ENCODE results near the gene TMEM151A.

TMEM151A gene

DNA sequence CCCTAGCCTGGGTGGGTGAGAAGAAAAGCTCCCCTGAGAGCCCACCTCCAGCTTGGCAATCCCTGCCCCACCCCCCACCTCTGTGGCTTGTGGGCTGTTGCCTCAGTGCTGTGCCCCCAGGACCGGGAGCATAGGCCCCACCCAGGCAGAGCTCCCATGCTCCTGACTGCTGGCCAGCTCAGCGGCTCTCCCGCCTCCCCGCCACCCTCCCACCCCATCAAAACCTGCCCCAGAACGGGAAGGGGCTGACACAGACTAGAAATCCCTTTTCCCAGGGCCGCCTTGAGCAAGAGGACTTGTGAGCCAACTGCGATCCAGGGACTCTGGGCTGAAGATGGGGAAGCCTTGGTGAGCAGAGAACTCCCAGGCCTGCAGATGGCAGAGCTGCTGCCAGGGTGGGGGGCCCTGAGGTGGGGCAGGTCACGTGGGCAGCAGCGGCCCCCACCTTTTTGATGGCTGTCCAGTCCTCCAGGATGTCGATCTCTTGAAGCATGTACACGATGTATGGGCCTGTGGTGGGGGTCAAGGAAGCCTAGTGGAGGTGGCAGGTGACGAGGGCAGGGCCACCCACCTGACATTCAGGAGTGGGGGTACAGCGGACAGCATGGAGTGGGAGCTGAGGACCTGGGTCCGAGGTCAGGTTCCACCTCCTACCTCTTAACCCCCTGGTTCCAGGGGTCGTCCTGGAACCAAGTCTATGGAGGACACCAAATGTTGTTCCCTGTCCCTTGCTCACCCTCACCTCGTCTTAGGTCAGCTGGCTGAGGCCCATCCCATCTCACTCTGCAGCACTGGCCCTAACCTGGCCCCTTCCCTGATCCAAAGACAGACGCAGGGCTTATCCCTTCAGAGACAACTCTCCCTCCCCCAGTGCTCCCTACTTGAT lies 46.8 kb downstream of the TMEM151A start:
- no peak for DNase-seq

DNA sequence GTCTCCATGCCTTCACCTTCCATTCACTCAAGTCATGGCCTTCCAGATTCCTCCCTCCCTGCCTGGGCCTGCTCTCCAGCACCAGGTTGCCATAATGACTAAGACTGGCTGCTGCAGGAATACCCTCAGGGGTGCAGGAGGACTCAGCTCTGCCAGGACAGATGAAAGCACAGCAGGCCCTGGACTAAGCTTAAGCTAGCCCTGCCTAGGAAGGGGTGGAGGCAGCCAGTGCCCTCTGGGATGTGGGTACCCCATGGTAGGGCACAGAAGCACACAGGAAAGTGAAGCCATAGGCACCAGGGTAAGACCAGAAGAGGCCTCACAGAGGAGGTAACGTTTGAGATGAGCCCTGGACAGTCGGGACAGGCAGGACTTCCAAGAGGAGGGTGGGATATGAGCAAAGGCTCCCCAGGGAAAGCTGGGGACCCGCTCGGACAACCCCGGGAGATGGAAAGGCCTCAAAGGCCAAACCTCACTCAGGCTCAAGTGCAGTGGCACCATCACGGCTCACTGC lies 47.5 kb downstream of the TMEM151A start:
- peak; percentile 69 for DNase-seq

DNA sequence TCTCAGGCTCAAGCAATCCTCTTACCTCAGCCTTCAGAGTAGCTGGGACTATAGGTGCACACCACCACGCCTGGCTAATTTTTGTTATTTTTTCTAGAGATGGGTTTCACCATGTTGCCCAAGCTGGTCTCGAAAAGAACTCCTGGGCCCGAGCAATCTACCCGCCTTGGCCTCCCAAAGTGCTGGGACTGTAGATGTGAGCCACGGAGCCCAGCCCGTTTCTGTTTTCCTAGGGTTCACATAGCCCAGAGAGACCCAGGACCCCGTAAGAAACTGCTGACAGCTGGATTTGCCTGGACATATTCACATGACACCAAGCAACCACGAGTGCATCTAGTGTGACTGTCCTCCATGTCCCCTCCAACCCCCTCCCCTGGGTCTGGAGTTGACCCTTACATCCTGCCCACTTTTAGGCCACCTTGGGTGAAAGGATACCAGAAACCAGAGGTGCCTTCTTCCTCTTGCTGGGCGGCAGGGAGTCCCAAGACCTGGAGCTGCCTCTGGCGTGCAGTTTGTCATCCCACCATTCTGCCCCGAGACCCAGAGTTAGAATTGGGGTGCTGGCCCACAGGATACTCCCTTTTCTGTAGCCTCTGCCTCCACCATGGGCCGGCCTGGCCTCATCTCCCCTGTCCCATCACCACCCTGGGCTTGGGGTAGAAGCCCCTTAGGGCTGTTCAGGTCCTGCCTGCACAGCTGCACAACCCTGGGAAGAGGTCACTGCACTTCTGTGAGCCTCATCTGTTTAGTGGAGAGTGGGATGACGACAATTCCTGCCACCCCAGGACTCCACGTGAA lies 48.2 kb downstream of the TMEM151A start:
- no peak for DNase-seq

DNA sequence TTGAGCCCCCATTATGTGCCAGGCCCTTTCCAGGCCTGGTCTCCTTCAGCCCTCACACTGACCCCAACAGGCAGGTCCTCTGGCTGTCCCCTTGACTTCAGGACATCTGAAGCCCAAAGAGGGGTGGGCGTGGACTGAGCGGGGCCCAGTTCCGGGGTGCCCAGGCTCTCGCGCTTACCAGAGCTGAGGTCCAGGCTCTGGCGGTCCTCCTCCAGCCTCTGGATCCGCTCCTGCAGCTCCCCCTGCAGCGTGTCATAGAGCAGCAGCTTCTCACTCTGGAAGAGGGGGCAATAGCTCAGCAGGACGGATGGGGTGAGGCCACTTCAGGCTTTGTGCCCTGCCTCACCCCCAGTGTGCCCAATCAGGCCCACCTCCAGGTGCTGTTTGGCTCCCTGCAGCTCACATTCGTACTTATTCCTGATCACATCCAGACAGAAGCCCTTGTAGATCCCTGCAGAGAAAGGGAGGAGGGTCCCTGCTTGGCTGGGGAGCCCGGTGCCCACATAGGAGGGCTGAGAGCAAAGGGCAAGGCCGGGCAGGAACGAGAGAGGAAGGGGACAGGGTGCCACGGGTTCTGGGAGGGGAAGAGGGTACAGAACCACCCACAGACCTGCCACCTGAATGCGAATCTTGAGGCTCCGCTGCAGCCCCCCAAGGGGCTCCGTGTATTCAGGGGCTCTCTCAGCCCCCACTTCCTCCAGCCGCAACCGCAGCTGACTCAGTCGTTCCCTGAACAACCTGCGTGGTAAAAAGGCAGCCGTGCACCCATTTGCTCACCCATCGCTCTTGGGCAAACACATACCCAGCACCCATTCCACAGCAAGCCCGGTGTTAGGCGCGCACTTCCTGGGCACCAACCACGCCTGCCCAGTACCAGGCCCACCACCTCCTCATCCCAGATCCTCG lies 49.2 kb downstream of the TMEM151A start:
- no peak for DNase-seq

DNA sequence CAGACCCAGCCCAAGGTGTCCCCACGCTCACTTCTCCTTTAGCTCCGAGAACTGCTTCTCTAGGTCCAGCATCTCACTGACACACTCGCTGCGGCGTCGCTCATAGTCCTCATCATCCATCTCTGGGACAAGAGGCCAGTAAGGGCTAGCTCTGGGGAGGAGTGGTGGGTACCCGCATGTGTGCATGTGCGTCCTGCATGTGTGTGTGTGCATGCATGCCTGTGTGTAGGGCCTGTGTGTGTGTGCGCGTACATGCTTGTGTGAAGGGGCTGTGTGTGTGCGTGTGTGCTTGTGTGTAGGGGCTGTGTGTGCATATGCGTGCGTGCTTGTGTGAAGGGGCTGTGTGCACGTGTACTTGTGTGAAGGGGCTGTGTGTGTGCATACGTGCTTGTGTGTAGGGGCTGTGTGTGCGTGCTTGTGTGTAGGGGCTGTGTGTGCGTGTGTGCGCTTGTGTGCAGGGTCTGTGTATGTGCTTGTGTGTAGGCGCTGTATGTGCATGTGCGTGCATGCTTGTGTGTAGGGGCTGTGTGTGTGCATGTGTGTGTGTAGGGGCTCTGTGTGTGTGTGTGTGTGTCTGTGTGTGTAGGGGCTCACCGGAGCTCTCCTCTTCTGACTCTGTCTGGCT lies 49.9 kb downstream of the TMEM151A start:
- no peak for DNase-seq

DNA sequence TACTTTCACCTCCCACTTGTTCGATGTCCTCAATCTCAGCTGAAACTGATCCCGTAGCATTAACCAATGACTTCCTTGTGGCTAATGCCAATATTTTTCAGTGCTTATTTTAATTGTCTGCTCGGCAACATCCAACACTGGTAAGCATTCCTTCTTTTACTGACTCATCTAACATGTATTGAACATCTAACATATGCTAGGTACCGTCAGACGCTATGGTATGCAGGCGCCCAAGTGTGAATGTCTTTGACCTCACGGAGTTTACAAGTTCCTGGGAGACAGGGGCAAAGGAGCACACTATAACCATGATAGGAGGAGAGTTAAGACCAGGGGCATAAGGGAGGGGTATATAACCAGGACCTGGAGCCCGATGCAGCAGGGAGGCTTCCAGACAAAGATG lies 51.5 kb downstream of the TMEM151A start:
- no peak for DNase-seq

DNA sequence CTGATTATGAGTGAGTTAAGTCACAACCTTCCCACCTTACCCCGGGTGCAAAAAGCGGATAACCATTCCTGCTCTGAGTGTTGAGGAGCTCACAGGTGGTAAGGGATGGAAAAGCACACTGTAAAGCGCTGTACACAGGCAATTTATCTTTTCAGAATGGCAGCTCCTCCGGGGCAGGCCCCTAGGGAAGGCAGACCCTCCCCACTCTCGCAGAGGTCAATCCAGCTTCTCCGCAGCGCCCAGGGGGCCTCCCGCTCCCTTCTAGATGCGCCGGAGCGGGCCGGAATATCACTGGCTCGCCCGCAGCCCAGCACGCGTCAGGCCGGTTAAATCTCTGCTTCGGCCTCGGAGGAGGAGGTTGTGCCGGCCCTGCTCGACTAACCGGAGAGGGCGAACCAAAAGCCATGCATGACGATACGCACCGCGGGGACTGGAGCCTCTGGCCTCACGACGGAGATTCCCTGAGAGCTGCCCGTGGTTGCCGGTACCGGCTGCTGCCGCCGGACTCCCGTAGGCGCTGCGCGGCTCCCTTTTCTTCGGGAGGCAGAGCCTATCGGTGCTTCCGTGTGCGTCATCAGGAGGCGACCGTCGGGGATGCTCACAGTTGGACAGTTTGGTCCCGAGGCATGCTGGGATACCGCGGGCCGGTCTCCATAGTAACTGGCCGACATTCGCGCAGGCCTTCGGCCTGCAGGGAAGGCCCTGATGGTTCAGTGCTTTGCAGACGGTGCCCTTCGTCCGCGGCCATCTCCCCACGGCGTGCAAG lies 53.0 kb downstream of the TMEM151A start, which contains the start of gene BRMS1:
Gene BRMS1 (minus strand): TSS at position 555 of the 766 bp plus-strand sequence. CDS start 2,870 bp downstream, outside the sequence.
- DNase-seq: peak; percentile 97

DNA sequence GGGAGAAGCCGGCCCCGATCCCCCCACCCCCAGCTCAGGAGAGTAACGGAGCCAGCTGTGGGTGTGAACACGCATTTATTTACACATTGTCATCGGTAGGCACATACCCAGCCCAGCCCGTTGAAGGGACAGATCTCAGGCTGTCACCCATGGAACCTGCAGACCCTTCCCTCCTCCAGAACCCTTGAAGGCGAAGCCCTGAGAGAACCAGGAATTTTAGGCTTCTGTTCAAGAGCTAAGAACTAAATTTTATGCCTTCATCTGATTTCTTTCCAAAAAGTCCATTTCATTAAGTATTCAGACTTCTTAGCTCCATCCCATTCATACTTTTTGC lies 53.6 kb downstream of the TMEM151A start:
- no peak for DNase-seq

Measured in EL (cell line).